ENCODE data around the gene CBLN2. TPM values are rescaled to one million over a fixed set of nuclear protein-coding genes. Genes with fewer than 3 reads are reported as not detected.

CBLN2 gene
- total RNA-seq, 1 donor from 2014 or later: not detected

DNA sequence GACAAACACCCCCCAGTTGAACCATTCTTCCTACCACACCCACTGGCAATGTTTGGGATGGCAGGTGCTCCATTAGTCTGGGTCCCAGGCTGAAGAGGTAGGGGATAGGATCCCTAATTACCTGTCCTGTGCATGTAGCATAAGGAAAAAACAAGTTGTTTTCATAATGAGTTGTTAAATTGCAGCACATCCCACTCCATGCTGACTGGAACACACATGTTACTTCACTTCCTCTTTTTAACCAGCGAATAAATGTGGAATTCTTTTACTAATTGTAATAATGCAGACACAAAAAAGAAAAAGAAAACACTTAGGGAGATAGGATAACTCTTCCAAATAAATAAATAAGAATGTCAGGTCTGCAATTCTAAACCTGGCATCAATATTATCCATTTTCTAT, 11.8 kb upstream of the CBLN2 start:
- TF ChIP-seq, protein P1, sequence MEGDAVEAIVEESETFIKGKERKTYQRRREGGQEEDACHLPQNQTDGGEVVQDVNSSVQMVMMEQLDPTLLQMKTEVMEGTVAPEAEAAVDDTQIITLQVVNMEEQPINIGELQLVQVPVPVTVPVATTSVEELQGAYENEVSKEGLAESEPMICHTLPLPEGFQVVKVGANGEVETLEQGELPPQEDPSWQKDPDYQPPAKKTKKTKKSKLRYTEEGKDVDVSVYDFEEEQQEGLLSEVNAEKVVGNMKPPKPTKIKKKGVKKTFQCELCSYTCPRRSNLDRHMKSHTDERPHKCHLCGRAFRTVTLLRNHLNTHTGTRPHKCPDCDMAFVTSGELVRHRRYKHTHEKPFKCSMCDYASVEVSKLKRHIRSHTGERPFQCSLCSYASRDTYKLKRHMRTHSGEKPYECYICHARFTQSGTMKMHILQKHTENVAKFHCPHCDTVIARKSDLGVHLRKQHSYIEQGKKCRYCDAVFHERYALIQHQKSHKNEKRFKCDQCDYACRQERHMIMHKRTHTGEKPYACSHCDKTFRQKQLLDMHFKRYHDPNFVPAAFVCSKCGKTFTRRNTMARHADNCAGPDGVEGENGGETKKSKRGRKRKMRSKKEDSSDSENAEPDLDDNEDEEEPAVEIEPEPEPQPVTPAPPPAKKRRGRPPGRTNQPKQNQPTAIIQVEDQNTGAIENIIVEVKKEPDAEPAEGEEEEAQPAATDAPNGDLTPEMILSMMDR (IDR thresholded peaks at IDR 0.05; ENCODE audit: insufficient read depth, low read length, severe bottlenecking): no peak
- FAIRE-seq: no peak

DNA sequence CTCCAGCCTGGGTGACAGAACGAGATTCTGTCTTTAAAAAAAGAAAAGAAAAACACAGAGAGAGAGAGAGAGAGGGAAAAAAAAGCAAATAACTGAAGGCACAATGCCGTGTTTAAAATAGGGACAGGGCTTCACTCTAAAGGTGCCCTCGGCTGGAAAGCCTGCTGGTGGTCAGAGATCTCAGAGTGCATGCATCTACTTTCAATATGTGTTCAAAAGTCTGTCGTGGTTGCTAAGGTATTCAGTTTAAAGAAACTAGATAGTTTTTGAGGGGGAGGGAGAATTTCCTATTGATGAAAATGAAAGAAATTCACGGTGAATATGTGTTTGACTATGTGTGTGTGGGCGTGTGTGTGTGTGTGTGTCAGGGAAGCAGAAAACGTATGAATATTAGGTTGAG, 11.0 kb upstream of the CBLN2 start:
- Histone ChIP-seq H3K27me3 (ENCODE audit: control insufficient read depth, insufficient read depth, low read length) (no peaks in the 10 kb centered on the region), H3K4me3 (ENCODE audit: low read depth, low read length) (no peak overlapping the region), H3K36me3 (ENCODE audit: control insufficient read depth, insufficient read depth, low read length) (no peaks in the 10 kb centered on the region)
- DNase-seq (ENCODE audit: low read depth) (no peak), FAIRE-seq (no peak)
- TF ChIP-seq, protein P1 (IDR thresholded peaks at IDR 0.05; ENCODE audit: insufficient read depth, low read length, severe bottlenecking): no peak

More for the DNA sequence above, 11.8 kb upstream of the CBLN2 start:
- no peak for DNase-seq (ENCODE audit: low read depth)
- Histone ChIP-seq H3K36me3 (ENCODE audit: control insufficient read depth, insufficient read depth, low read length) (no peaks in the 10 kb centered on the region), H3K4me3 (ENCODE audit: low read depth, low read length) (no peak overlapping the region), H3K27me3 (ENCODE audit: control insufficient read depth, insufficient read depth, low read length) (no peaks in the 10 kb centered on the region)

DNA sequence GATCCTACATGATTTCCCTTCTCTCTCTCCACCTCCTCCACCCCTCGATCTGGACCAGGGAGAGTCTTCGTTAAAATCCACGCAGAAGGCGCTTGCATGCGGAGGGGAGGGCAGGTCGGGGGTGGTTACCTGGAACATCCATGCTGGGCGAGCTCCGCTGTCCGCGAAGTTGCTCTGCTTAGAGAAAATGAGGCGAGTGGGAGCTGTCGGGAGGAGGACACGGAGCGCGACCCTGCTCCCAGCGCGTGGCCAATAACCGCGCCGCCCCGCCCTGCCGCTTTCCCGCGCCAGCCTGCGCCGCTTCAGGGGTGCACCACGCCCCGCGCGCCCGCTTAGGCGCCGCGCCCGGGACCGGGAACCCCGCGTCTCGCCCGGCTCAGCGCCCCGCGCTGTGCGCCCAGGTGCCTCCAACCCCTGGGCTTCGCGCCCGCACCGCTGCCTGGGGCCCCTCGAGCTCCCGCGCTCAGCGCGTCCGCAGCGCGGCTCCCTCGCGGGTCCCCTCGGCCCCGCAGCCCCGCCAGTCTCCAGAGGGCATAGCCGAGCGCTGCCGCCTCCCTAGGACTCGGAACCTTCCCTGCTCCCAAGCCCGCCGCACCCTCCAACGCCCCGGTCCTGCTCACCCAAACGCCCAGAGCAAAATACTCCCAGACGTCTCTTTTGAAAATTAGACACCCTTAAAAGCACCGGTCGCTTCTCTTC, 636 bp downstream of the CBLN2 start:
- FAIRE-seq (no peak), DNase-seq (ENCODE audit: low read depth) (no peak)
- no peak overlapping the region for H3K4me3 ChIP-seq (ENCODE audit: low read depth, low read length)
- TF ChIP-seq, protein P1 (IDR thresholded peaks at IDR 0.05; ENCODE audit: insufficient read depth, low read length, severe bottlenecking): no peak
- peaks cover 15% of the 10 kb centered on the region for H3K27me3 ChIP-seq (ENCODE audit: control insufficient read depth, insufficient read depth, low read length)
- no peaks in the 10 kb centered on the region for H3K36me3 ChIP-seq (ENCODE audit: control insufficient read depth, insufficient read depth, low read length)

DNA sequence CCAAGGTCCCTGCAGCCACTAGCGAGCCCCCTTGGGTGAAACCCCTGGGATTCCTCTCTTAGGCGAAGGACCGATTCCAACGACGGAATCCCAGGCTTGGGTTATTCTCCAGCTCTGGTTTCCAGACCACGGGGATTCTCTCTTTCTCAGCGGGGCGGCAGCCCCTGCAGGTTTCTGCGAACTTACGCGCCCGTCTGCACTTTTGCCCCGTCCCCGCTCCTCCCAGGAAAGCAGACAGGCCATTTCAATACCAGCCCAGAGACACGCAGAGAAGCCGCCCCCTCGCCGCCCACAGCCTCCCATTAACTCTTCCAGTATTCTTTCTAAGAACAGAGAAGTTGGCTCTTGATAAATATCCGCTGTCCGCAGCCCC, 1.2 kb downstream of the CBLN2 start:
- no peaks in the 10 kb centered on the region for H3K36me3 ChIP-seq (ENCODE audit: control insufficient read depth, insufficient read depth, low read length)
- TF ChIP-seq, protein P1 (IDR thresholded peaks at IDR 0.05; ENCODE audit: insufficient read depth, low read length, severe bottlenecking): no peak
- no peak overlapping the region for H3K4me3 ChIP-seq (ENCODE audit: low read depth, low read length)
- no peak for DNase-seq (ENCODE audit: low read depth)
- peaks cover 15% of the 10 kb centered on the region for H3K27me3 ChIP-seq (ENCODE audit: control insufficient read depth, insufficient read depth, low read length)
- FAIRE-seq: no peak

DNA sequence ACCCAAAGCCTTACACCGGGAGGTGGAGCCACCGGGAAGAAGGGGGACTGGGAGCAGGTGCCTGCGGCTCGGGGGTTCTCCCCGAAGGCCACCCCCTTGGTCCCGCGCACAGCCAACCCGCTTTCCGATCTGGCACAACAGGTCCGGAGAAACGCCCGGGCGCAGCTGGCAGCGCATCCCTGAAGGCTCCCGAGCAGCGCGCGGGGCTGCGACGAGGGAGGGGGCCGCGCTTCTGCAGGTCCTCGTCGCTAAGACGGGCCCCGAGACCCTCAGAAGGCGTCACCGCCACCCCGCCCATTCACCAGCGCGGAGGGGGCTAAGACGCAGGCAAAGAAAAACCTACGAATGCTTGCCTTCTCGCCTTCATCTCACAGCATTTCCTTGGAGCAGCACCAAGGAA, 1.8 kb downstream of the CBLN2 start:
- H3K27me3 ChIP-seq (ENCODE audit: control insufficient read depth, insufficient read depth, low read length): peaks cover 15% of the 10 kb centered on the region

More for the DNA sequence above, 1.8 kb downstream of the CBLN2 start:
- FAIRE-seq (no peak), DNase-seq (ENCODE audit: low read depth) (no peak)
- TF ChIP-seq, protein P1 (IDR thresholded peaks at IDR 0.05; ENCODE audit: insufficient read depth, low read length, severe bottlenecking): no peak
- no peaks in the 10 kb centered on the region for H3K36me3 ChIP-seq (ENCODE audit: control insufficient read depth, insufficient read depth, low read length)
- H3K4me3 ChIP-seq (ENCODE audit: low read depth, low read length): no peak overlapping the region

Data from bronchial epithelial cell (primary cell).